Prostate gland (tissue), 2 donors: ENCODE measurements around the gene RNF220.

Experiments
- CTCF ChIP-seq, 4 experiments: fragments of 200-600 bp in 2 of 4; fragments of 450-650 bp in 2 of 4; sonication (generic) in 2 of 4; IDR thresholded peaks; 1 replicate in 3 of 4; 2 replicates in 1 of 4; pipeline ENCODE4 v1.5.1; 2016 to 2019; ENCODE audit warnings: antibody characterized with exemption in 4 of 4, mild to moderate bottlenecking in 2 of 4, moderate library complexity in 2 of 4
- POLR2A ChIP-seq: fragments of 450-650 bp; IDR thresholded peaks from one replicate; pipeline ENCODE4 v1.6.1; 2016; ENCODE audit warnings: antibody characterized with exemption, mild to moderate bottlenecking
- POLR2AphosphoS5 ChIP-seq: sonication (generic); formaldehyde crosslinking; IDR thresholded peaks from one replicate; pipeline ENCODE4 v1.6.1; 2017; ENCODE audit warnings: antibody characterized with exemption

- TF ChIP-seq POLR2A (no peak), CTCF (IDR thresholded peaks at IDR 0.05) (no peak), POLR2AphosphoS5 (no peak)
These were observed 62.5 kb downstream of the RNF220 start for GRCh38 chr1:44467566-44467965.
